WTC11 (cell line): ENCODE measurements around the gene NEUROD2. TPM values are rescaled to one million over a fixed set of nuclear protein-coding genes. Genes with fewer than 3 reads are reported as not detected.

ENCODE experiments used
- ATAC-seq: fragments of 200-7000 bp; cut with Tn5 transposase; 2 replicates; pipeline ENCODE4 v1.10.0; 2021; ENCODE audit warnings: mild to moderate bottlenecking, moderate library complexity
- CTCF ChIA-PET: fragments of 300-600 bp; sonication (Branson Sonifier 250); formaldehyde crosslinking; loops from one replicate; lab custom pipeline; 2021; ENCODE audit warnings: antibody characterized with exemption; lab: Charles Lee
- POLR2A ChIA-PET: fragments of 350-600 bp; sonication (Branson Sonifier 250); formaldehyde crosslinking; loops from one replicate; lab custom pipeline; 2021; ENCODE audit warnings: antibody characterized with exemption; lab: Charles Lee
- DNase-seq: peaks from one replicate; pipeline ENCODE4 v3.0.0; 2021; ENCODE audit warnings: low spot score
- H3K27ac Mint-ChIP-seq: 2 replicates; pipeline ENCODE4 v1.8.0; 2021; ENCODE audit warnings: mixed read lengths
- H3K27me3 Mint-ChIP-seq: 2 replicates; pipeline ENCODE4 v1.8.0; 2021; ENCODE audit warnings: low read depth, mild to moderate bottlenecking, moderate library complexity, mixed read lengths
- H3K36me3 Mint-ChIP-seq: 2 replicates; pipeline ENCODE4 v1.8.0; 2021; ENCODE audit warnings: mixed read lengths
- H3K4me1 Mint-ChIP-seq: 2 replicates; pipeline ENCODE4 v1.8.0; 2022; ENCODE audit warnings: mixed read lengths
- H3K4me3 Mint-ChIP-seq: 2 replicates; pipeline ENCODE4 v1.8.0; 2021; ENCODE audit warnings: mild to moderate bottlenecking, moderate library complexity, mixed read lengths
- H3K9me3 Mint-ChIP-seq: 2 replicates; pipeline ENCODE4 v1.8.0; 2021; ENCODE audit warnings: mixed read lengths
- ELF4 ChIP-seq: sonication (generic); formaldehyde crosslinking; IDR thresholded peaks from 2 replicates; pipeline ENCODE4 v1.8.1; 2022; ENCODE audit warnings: low read depth, mild to moderate bottlenecking, moderate library complexity, missing genetic modification reagents
- ETV6 ChIP-seq: sonication (generic); formaldehyde crosslinking; IDR thresholded peaks from 2 replicates; pipeline ENCODE4 v1.8.1; 2022; ENCODE audit warnings: mild to moderate bottlenecking, missing genetic modification reagents
- GRHL2 ChIP-seq: fragments of 250-450 bp; sonication (Bioruptor Pico); IDR thresholded peaks from 2 replicates; pipeline ENCODE4 v1.8.0; 2022; ENCODE audit warnings: mild to moderate bottlenecking, moderate library complexity; ENCODE audit not compliant: insufficient replicate concordance, severe bottlenecking
- NFYB ChIP-seq: sonication (generic); formaldehyde crosslinking; conservative IDR thresholded peaks from 2 replicates; pipeline ENCODE4 v1.8.0; 2022; ENCODE audit warnings: low read depth, missing genetic modification reagents
- NR1H2 ChIP-seq: sonication (generic); formaldehyde crosslinking; IDR thresholded peaks from 2 replicates; pipeline ENCODE4 v1.9.0; 2021; ENCODE audit warnings: mild to moderate bottlenecking, moderate library complexity, missing genetic modification reagents
- SP1 ChIP-seq: sonication (generic); formaldehyde crosslinking; conservative IDR thresholded peaks from 2 replicates; pipeline ENCODE4 v1.8.1; 2022; ENCODE audit warnings: missing genetic modification reagents
- TEAD4 ChIP-seq: sonication (generic); formaldehyde crosslinking; IDR thresholded peaks from 2 replicates; pipeline ENCODE4 v1.8.0; 2022; ENCODE audit warnings: mild to moderate bottlenecking, missing genetic modification reagents
- ZBTB21 ChIP-seq: sonication (generic); formaldehyde crosslinking; IDR thresholded peaks from 2 replicates; pipeline ENCODE4 v1.8.1; 2023; ENCODE audit warnings: mild to moderate bottlenecking, missing genetic modification reagents, borderline replicate concordance
- ZNF396 ChIP-seq: fragments of 250-450 bp; sonication (Bioruptor Pico); IDR thresholded peaks from 2 replicates; pipeline ENCODE4 v1.8.0; 2021; ENCODE audit warnings: mild to moderate bottlenecking, moderate library complexity, borderline replicate concordance
- total RNA-seq: library from RNA; stranded (reverse); gene quantifications from 3 replicates; pipeline ENCODE4 v1.2.3, GENCODE V29; 2021
- TF ChIP-seq, protein P1 (sequence below): fragments of 250-450 bp; sonication (Bioruptor Pico); IDR thresholded peaks from 2 replicates; pipeline ENCODE4 v1.8.0; 2021; ENCODE audit warnings: mild to moderate bottlenecking
- TF ChIP-seq, protein P2 (sequence below): fragments of 250-450 bp; sonication (Bioruptor Pico); IDR thresholded peaks from 2 replicates; pipeline ENCODE4 v2.1.2; 2022; ENCODE audit warnings: mild to moderate bottlenecking, moderate library complexity
- TF ChIP-seq, protein P3 (sequence below): sonication (generic); formaldehyde crosslinking; IDR thresholded peaks from 2 replicates; pipeline ENCODE4 v1.8.1; 2023; ENCODE audit warnings: mild to moderate bottlenecking, missing genetic modification reagents, moderate library complexity
- TF ChIP-seq, protein P4 (sequence below): sonication (generic); formaldehyde crosslinking; IDR thresholded peaks from 2 replicates; pipeline ENCODE4 v1.8.1; 2022; ENCODE audit warnings: missing genetic modification reagents, borderline replicate concordance
- TF ChIP-seq, protein P5 (sequence below): sonication (generic); formaldehyde crosslinking; IDR thresholded peaks from 2 replicates; pipeline ENCODE4 v1.8.1; 2022; ENCODE audit warnings: mild to moderate bottlenecking, missing genetic modification reagents, moderate library complexity, borderline replicate concordance
- TF ChIP-seq, protein P6 (sequence below): sonication (generic); formaldehyde crosslinking; IDR thresholded peaks from 2 replicates; pipeline ENCODE4 v1.8.1; 2023; ENCODE audit warnings: mild to moderate bottlenecking, missing genetic modification reagents, borderline replicate concordance

The NEUROD2 gene
- total RNA-seq, 1 experiment from 2014 or later: not detected

DNA sequence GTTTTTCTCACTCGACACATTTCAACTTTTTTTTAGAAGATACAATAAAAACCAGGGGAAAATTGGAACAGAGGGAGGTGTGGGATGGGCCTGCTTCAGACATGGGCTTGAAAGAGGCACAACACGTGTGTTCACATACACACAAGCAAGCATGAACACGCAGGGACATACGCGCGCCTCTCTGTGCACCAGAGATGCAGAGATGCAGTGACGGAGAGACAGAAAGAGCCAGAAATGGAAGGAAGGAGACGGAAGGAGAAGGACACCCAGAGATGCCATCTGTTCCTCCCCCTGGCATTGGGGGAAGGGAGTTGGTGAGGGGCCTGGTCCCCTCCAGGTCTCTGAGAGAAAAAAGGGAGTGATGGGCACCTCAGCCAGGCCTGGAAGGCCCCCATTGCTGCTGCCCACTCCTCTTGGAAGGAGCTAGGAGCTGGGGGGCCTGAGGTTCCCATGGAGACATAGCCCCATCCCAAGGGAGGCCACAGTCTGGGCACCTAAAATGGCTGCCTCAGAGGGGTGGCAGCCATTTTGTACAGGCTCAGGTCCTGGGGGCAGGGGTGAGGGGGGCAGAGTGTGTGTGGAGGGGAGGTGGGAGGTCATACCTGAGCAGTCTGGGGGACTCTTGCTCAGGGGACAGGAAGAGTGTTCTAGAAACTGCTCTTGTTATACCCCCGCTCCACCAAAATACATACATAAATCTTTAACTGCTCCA, 3.8 kb upstream of the NEUROD2 start (continued):
- TF ChIP-seq, protein P1, sequence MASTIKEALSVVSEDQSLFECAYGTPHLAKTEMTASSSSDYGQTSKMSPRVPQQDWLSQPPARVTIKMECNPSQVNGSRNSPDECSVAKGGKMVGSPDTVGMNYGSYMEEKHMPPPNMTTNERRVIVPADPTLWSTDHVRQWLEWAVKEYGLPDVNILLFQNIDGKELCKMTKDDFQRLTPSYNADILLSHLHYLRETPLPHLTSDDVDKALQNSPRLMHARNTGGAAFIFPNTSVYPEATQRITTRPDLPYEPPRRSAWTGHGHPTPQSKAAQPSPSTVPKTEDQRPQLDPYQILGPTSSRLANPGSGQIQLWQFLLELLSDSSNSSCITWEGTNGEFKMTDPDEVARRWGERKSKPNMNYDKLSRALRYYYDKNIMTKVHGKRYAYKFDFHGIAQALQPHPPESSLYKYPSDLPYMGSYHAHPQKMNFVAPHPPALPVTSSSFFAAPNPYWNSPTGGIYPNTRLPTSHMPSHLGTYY (CRISPR knock-in tag): no peak
- TF ChIP-seq, protein P2, sequence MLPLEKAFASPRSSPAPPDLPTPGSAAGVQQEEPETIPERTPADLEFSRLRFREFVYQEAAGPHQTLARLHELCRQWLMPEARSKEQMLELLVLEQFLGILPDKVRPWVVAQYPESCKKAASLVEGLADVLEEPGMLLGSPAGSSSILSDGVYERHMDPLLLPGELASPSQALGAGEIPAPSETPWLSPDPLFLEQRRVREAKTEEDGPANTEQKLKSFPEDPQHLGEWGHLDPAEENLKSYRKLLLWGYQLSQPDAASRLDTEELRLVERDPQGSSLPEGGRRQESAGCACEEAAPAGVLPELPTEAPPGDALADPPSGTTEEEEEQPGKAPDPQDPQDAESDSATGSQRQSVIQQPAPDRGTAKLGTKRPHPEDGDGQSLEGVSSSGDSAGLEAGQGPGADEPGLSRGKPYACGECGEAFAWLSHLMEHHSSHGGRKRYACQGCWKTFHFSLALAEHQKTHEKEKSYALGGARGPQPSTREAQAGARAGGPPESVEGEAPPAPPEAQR: no peak
- TF ChIP-seq ETV6 (CRISPR knock-in tag): no peak
- TF ChIP-seq, protein P3, sequence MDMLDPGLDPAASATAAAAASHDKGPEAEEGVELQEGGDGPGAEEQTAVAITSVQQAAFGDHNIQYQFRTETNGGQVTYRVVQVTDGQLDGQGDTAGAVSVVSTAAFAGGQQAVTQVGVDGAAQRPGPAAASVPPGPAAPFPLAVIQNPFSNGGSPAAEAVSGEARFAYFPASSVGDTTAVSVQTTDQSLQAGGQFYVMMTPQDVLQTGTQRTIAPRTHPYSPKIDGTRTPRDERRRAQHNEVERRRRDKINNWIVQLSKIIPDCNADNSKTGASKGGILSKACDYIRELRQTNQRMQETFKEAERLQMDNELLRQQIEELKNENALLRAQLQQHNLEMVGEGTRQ (CRISPR knock-in tag): no peak

DNA sequence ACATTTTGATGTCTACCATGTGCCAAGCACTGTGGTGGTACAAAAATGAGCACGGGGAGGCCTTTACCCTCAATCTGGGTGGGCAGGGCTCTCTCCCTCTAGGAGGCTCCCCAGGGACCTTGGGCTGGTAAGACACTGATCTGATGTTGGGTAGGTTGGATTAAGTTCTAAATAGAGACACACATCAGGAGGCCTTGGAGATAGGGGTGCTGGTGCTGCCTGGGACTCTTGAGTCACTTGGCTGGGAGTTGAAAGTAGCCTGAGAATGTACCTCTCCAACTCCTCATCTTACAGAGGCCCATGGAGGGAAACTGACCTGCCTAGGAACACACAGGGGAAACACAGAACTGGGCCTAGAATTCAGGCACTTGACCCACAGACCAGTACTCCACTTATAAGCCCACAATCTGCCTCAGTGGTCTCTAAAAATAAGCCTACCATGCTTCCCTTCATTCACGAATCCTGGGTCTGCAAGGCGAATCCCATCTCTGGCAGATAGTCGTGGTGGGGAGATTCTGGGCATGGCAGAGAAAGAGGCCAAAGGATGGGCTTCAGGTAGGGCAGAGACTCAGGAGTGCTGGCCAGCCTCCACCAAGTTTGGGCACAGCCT, 1.8 kb upstream of the NEUROD2 start:
- Mint-ChIP-seq H3K9me3 (no peaks in the 10 kb centered on the region), H3K4me3 (no peak overlapping the region), H3K27ac (no peak overlapping the region), H3K27me3 (peaks cover 91% of the 10 kb centered on the region), H3K36me3 (no peaks in the 10 kb centered on the region), H3K4me1 (peaks cover 16% of the 10 kb centered on the region)
- DNase-seq: no peak
- ATAC-seq: no peak
- TF ChIP-seq ZNF396 (CRISPR knock-in tag) (no peak), TEAD4 (no peak), NFYB (CRISPR knock-in tag) (no peak), SP1 (no peak), ELF4 (CRISPR knock-in tag) (no peak), NR1H2 (CRISPR knock-in tag) (no peak), ZBTB21 (CRISPR knock-in tag) (no peak), ETV6 (CRISPR knock-in tag) (no peak), GRHL2 (CRISPR knock-in tag) (no peak)
- TF ChIP-seq, protein P4, sequence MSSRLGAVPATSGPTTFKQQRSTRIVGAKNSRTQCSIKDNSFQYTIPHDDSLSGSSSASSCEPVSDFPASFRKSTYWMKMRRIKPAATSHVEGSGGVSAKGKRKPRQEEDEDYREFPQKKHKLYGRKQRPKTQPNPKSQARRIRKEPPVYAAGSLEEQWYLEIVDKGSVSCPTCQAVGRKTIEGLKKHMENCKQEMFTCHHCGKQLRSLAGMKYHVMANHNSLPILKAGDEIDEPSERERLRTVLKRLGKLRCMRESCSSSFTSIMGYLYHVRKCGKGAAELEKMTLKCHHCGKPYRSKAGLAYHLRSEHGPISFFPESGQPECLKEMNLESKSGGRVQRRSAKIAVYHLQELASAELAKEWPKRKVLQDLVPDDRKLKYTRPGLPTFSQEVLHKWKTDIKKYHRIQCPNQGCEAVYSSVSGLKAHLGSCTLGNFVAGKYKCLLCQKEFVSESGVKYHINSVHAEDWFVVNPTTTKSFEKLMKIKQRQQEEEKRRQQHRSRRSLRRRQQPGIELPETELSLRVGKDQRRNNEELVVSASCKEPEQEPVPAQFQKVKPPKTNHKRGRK (CRISPR knock-in tag): no peak
- TF ChIP-seq, protein P5, sequence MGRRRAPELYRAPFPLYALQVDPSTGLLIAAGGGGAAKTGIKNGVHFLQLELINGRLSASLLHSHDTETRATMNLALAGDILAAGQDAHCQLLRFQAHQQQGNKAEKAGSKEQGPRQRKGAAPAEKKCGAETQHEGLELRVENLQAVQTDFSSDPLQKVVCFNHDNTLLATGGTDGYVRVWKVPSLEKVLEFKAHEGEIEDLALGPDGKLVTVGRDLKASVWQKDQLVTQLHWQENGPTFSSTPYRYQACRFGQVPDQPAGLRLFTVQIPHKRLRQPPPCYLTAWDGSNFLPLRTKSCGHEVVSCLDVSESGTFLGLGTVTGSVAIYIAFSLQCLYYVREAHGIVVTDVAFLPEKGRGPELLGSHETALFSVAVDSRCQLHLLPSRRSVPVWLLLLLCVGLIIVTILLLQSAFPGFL (CRISPR knock-in tag): no peak
- TF ChIP-seq, protein P6, sequence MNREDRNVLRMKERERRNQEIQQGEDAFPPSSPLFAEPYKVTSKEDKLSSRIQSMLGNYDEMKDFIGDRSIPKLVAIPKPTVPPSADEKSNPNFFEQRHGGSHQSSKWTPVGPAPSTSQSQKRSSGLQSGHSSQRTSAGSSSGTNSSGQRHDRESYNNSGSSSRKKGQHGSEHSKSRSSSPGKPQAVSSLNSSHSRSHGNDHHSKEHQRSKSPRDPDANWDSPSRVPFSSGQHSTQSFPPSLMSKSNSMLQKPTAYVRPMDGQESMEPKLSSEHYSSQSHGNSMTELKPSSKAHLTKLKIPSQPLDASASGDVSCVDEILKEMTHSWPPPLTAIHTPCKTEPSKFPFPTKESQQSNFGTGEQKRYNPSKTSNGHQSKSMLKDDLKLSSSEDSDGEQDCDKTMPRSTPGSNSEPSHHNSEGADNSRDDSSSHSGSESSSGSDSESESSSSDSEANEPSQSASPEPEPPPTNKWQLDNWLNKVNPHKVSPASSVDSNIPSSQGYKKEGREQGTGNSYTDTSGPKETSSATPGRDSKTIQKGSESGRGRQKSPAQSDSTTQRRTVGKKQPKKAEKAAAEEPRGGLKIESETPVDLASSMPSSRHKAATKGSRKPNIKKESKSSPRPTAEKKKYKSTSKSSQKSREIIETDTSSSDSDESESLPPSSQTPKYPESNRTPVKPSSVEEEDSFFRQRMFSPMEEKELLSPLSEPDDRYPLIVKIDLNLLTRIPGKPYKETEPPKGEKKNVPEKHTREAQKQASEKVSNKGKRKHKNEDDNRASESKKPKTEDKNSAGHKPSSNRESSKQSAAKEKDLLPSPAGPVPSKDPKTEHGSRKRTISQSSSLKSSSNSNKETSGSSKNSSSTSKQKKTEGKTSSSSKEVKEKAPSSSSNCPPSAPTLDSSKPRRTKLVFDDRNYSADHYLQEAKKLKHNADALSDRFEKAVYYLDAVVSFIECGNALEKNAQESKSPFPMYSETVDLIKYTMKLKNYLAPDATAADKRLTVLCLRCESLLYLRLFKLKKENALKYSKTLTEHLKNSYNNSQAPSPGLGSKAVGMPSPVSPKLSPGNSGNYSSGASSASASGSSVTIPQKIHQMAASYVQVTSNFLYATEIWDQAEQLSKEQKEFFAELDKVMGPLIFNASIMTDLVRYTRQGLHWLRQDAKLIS: no peak
- POLR2A ChIA-PET: no interaction called here
- CTCF ChIA-PET: interaction anchor here (1.6 kb wide), 1 partner anchor 61 kb away, joined by 6 read pairs; no protein-coding TSS in a partner anchor
